GM19043 (cell line): ENCODE data around the gene DYRK1A.

Experiments used
- ATAC-seq: cut with Tn5 transposase; IDR thresholded peaks from one replicate; pipeline ENCODE4 v1.9.1; 2021; ENCODE audit warnings: low read depth; ENCODE audit not compliant: unreplicated experiment

Gene DYRK1A

DNA sequence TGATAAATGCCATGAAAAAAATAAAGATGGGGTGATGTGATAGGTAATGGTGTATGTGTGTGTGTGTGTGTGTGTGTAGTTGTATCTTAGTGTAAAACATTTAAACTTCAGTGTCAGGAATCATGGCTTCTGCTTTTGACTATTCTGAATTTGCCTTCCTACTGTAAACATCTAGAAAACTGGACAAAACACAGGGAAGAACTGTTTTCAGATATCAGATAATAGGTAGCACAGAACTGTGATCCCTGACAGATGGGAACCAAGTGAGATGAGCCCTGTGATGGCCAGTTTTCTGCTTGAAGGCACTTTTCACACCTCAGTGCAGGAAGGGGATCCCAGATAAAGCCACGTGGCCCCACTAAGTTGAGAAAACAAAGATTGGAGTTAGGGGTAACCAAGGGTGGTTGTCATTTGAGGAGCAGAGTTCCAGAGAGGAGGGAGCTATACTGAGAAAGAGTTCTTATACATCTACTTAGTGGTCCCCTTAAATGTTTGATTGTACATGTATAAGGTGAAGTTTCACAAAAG lies 17.3 kb downstream of the DYRK1A start:
- ATAC-seq = no peak

DNA sequence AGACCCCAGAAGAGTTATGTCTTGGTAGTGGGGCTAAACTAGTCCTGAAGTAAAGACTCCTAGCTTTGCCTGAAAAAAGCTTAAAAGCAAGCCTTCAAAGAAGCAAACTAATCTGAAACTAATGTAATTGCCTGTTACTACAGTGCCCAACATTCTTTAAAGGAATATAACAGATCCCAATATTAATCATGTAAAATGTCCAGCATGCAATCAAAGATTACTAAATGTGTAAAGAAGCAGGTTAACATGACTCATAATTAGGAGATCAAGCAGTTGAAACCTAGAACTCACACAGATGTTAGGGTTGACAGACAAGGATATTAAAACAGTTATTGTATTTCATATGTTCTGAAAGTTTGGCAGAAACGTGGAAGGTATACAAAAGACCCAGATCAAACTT lies 17.8 kb downstream of the DYRK1A start:
- no peak for ATAC-seq

DNA sequence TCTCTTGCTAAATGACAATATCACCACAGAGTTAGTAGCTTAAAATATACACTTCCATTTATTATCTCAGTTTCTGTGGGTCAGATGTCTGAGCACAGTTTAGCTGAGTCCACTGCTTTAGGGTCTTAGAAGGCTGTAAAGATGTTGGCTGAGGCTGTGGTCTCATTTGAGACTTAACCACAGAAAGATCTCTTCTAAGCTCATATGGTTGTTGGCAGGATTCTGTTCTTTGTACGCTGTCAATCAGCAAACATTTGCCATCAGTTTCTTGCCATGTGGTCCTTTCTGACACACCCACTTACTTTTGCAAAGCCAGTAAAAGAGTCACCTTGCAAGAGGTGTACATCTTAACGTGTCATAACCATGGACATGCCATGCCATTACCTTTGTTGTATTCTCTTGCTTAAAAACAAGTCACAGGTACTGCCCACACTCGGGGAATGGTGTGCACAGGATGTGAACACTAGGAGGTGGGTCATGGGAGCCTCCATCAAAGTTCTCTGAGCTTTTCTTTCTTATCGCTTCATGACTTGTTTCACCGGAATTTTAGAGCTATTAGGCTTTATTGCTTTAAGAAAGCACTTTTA lies 18.7 kb downstream of the DYRK1A start:
- no peak for ATAC-seq

DNA sequence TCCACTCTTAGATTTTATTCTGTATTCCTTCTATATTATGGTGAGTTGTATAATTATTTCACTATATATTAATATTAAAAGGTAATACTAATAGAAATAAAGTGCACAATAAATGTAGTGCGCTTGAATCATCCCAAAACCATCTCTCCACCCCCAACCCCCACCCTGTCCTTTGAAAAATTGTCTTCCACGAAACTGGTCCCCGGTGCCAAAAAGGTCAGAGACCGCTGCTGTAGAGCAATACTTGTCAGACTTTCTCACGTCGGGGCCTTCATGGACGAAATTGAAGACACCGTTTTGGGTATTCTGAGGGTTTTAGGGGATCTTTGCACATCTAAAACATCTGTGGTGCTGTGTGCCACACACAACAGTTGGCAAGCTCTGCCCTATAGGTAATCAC lies 19.6 kb downstream of the DYRK1A start:
- ATAC-seq = no peak

DNA sequence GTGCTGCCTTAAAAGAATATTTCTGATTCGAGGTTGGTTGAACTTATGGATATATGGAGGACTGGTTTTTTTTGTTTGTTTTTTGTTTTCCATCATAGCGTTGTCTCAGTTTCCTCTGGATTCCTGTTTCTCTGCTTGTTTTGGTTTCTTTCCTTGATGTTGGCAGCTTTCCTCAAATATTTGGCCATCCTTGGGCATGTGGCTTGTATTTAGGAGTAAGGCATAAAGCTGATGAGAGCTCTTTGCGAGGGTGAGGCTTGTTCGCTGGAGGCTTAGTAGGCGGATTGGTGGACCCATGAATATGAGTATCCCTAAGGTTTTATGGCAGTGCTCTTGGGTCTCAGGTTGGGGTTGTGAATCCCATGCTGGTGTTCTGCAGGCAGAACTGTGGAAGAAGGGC lies 22.9 kb downstream of the DYRK1A start:
- ATAC-seq = no peak

DNA sequence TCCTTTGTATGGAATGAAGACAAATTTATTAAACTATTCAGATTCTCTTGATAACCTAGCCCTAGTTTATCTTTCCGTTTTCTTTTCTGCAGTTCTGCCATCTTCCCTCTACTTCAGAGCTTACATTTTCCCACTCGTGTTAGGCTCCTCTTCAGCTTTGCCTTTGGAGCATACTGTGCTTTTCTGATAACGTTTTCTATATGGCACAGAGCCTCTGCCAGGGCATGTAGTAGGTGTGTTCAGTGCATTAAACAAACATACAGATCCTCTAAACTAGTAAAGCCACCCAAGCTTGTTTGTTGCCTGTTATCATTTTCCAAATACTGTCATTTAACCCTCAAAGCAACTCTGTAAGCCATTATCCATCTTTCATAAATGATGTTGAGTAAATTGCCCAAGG lies 25.1 kb downstream of the DYRK1A start:
- ATAC-seq = no peak

DNA sequence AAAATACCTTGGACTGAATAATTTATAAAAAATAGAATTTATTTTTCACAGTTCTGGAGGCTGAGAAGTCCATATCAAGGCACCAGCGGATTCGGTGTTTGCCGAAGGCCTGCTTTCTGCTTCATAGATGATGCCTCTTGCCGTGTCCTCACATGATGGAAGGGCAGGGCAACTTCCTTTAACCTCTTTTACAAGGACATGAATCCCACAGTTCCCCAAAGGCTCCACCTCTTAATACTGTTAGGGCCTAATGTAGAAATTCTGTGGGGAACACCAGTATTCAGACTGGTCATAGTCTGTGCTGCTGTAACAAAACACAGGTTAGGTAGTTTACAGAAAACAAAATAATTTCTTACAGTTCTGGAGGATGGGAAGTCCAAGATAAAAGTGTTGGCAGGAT lies 25.9 kb downstream of the DYRK1A start:
- ATAC-seq = no peak

DNA sequence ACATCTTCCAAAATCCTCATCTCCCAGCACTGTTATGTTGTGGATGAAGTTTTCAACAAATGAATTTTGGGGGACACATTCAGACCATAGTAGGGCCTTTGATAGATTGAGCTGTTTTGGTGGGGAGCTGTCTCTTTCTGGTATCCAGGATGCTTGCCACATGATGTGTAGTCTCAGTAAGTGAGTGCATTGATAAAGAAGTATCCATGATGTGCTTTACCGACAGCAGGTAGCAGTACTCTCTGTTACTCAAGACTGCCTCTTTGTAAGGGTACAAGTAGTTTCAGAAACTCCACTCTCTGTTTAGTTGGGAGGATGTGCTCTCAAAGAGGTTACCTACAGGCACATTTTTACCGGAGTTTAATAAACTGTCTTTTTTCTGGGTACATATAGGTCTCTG lies 26.5 kb downstream of the DYRK1A start:
- ATAC-seq = no peak

DNA sequence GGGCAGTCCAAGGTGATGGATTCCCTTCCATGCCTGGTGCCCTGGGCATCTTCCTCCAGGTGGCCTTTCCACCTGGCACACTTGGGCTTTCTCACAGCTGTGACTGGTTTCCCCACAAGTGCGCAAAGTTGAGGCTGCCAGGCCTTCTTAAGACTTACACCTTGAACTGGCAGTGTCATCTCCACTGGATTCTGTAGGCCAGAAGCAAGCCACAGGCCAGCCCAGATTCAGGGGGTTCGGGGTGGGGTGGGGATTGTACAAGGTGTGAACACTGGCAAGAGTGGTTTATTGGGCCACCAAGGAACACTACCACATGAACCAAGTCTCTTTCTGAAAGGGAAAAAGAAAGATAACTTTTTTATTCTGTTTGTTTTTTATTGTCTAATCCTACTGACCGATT lies 27.2 kb downstream of the DYRK1A start:
- no peak for ATAC-seq

DNA sequence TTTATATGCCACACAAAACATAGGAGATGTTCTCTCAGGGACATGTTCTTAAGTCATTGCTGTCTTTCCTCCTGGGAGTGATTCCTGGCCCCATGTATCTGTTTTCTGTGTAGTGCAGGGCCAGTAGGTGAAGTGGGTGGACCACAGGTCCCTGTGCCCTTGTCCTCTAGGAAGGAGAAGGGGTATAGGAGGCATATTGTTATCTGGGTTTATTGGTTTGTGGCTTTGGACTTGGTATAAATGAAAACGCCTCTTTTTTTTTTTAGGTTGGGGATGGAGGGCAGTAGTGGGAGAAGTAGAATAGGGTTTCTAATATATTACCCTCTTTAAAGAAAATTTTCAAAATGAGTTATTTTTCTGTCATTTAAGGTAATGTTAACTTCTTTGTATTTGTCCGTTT lies 29.4 kb downstream of the DYRK1A start:
- ATAC-seq = no peak

DNA sequence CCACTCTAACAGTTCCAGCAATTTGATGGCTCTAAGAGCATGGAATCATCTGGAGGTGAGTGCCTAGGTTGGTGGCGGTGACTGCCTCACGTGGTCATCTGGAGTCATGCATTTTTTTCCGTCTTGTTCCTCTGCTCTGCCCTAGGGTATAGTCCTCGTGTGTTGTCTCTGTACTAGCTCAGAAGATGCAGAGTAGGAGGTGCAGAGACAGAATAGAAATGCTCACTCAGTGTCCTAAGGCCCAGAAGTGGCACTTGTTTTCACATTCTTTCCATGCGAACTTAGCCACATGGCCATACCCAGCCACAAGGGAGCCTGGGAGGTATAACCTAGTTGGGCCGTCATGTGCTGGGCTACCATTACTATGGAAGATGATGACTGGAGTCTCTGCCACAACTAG lies 30.3 kb downstream of the DYRK1A start:
- ATAC-seq = no peak

DNA sequence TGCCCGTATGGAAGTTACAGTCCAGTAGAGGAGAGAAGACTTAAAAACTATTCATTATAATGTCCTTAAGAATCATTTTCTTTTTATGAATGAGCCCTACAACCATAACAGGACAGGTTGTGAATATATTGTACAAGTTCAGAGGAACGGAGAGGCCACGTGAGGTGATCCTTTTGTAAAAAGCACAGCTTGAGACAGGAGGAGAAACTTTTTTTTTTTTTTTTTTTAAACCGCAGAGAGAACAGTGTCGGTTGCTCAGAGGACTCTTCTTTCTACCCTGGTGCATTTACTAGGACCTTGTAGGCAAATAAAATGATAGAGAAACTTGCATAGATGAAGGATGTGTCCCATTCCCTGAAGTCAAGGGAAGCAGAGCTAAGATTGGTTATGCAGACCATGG lies 32.1 kb downstream of the DYRK1A start:
- no peak for ATAC-seq

DNA sequence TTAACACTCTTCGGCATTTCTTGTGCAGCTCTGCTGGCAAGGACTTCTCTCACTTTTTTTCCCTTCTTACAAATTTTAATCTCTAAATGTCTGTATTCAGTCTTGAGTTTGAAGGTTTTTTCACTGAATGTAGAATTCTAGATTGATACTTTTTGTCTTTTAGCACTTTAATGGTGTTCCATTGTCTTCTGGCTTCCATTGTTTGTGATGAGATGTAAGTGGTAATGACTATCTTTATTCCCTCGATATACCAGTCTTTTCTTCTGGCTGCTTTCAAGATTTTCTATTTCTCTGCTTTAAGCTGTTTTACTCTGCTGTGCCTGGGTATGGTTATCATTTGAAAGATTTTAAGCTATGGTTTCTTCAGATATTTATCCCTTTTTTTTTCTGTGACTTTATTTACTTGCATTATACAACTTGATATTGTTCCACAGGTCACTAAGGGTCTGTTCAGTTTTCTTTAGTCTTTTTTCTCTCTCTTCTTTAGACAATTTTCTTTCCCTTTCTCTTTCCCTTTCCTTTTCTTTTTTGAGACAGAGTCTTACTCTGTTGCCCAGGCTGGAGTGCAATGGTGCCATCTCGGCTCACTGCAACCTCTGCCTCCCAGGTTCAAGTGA lies 35.8 kb downstream of the DYRK1A start:
- no peak for ATAC-seq

DNA sequence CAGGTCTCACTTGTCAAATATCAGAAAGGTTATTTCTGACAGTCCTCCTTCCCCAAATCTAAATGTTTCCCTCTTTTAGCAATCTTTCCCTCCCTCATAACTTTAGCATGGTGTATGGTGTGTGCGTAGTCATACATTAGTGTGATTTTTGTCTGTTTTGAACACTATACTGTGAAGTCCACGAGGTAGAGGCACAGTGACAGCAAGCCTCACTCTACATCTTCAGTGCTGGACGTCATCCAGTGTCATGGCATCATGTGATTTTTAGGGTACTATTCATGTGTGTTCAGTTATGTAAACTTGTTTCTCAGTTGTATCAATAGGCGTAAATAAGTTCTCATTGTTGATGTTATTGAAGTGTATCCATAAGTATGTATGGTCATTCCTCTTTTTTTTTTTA lies 39.1 kb downstream of the DYRK1A start:
- ATAC-seq = no peak

DNA sequence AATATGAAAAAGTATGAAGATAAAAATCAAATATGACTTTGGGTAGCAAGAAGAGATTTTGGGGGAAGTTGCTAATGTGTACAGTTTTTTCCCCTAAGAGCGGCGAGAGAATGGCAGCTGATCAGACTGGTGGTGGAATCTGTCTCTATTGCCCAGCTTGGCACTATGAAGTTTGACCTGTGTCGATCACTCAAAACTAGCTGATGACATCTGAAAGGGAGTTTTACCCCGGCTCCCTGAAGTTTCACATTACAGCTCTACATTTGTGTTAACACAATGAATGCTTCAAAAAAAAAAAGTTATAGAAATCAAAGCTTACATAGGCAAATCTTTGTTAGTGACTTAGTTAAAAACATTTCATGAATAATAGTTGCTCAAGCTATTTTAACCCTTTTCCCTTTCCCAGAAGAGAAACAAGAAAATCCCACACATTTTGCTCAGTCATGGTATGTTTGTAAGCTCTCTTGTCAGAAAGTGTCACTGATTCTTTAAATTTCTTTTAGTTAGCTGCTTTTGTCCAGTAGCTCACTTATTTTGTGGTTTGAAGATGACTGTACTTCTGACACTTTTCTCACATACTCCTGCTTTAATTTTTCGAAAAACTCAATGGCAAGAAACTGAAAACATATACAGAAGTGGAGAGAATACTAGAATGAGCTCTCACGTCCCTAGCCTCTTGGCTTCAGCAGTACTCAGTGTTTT lies 41.3 kb downstream of the DYRK1A start:
- ATAC-seq = peak; percentile 49

DNA sequence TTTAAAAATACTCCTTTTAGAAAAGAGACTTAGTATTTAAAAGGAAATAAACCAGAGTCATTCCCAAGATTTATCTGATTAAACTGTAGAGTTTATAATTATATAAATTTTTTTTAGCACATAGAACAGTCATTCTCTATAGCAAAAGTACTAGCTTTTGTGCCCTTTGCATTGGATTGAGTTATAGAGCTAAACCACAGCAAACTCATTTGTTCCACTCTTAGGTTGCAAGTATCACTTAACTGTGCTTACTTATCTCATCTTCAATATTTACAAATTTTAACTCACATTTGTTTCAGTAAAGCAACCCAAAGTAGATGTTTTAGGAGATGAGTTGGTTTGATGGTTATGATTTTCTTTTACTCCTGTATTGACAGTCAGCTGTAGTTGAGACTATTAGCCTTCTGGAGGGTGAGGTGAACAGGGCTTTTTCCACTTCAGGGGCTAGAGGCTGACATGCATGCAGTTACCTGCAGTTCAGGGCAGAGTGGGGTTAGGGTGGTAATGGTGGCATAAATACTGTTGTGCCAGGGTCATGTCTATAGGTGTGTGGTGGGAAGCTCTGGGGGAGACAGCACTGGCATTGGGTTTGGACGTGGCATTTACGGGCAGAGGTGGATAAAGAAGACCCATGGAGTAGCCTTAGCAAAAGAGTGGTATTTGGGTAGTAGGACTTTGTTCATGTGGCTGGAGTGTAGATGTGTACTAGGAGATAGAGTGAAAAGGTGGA lies 42.1 kb downstream of the DYRK1A start:
- ATAC-seq = no peak

DNA sequence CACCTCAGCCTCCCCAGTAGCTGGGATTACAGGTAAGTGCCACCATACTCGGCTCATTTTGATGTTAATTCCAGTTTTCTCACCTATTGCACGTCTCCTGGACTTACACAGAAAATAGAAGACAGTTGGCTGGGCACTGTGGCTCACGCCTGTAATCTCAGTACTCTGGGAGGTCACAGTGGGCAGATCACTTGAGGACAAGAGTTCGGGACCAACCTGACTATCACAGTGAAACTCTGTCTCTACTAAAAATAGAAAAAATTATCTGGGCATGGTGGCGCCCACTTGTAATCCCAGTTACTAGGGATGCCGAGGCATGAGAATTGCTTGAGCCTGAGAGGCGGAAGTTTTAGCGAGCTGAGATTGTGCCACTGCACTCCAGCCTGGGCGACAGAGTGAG lies 44.1 kb downstream of the DYRK1A start:
- ATAC-seq = no peak

DNA sequence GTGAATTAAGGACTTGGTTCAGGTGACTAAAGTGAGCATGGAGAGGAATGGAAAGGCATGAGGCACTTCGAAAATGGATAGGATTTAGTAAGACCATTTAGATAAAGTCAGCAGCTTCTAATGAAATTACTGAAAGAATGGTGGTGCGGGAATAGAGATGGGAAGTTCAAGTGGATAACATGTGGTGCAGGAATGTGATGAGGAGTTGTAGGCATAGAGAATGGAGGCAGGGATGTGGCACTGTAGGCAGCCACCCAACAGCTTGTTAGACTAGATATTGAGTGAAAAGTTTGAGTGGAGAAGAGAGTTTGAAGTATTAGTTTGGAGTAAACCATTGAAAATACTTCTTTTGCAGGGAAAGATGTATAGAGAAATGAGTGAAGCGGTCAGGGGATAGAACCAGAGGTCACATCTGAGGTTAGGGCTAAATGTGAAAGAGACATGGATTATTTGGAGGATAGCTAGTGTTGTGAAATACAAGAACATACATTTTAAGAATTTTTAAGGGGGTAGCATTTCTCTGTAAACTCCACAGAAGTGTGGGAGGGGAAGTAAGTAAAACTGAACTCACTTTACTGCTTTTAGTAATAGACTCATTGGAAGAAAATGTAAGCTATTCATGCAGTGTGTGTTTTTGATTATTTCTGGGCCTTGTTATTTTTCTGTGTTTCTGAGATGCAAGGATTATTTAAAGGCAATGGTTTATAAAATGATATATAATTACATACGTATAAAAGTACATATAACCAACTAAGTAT lies 46.2 kb downstream of the DYRK1A start:
- ATAC-seq = no peak

DNA sequence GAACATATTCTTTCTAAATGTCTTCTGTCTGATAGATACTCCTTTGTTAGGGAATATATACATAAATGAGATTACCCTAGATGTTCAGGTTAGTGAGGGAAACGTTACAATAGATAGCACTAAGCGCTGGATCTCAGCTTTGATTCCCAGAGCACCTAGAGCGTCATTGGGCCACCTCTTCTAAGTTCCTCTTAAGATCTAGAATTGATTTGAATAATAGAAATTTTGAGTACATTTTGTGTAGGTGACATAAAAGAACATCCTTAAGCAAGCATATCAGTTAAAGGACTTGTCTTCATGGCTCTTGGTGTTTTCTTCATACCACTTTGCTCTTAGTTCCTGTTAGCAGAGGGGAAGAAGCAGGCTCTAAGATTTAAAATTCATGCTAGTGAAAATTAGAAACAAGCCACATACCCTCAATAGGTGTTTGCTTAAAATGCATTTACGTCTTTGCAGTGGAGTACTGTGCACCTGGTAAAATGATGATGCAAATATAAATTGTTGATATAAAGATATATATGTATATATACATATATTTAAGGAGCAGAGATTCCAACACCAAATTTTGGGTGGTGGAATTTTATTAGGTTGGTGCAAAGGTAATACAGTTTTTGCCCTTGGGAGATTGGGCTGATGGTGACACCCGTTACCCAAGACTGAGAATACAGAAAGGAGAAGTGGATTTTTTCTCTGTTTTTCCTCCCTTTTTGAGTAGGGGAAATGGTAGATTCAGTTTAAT lies 47.1 kb downstream of the DYRK1A start:
- ATAC-seq = no peak
